Astrocyte (in vitro differentiated cells and primary cell): Measurements from ENCODE around the gene NABP2. TPM values are rescaled to one million over a fixed set of nuclear protein-coding genes. Genes with fewer than 3 reads are reported as not detected.

Experiments
- DNase-seq: peaks from one replicate; pipeline ENCODE4 v3.0.0-alpha.2; 2010; ENCODE audit warnings: low read depth
- FAIRE-seq: peaks from 2 replicates; lab custom pipeline; 2011; peaks lifted over from hg19 to GRCh38; lab: Jason Lieb, UNC
- H2AFZ ChIP-seq: 2 replicates; pipeline ENCODE4 v1.6.0; 2012; ENCODE audit warnings: low read depth, low read length, inconsistent platforms
- H3K27ac ChIP-seq: 2 replicates; pipeline ENCODE4 v1.5.1; 2011; ENCODE audit warnings: low read depth, low read length, inconsistent platforms
- H3K27me3 ChIP-seq: 2 replicates; pipeline ENCODE4 v1.6.0; 2011; ENCODE audit warnings: low read length, inconsistent platforms; ENCODE audit not compliant: insufficient read depth
- H3K36me3 ChIP-seq: 2 replicates; pipeline ENCODE4 v1.5.1; 2011; ENCODE audit warnings: low read length, inconsistent platforms; ENCODE audit not compliant: insufficient read depth
- H3K4me1 ChIP-seq: 2 replicates; pipeline ENCODE4 v1.5.1; 2011; ENCODE audit warnings: low read length, inconsistent platforms; ENCODE audit not compliant: insufficient read depth
- H3K4me2 ChIP-seq: 2 replicates; pipeline ENCODE4 v1.6.0; 2012; ENCODE audit warnings: low read length, inconsistent platforms
- H3K4me3 ChIP-seq: 2 replicates; pipeline ENCODE4 v1.5.1; 2011; ENCODE audit warnings: low read depth, mild to moderate bottlenecking, low read length, inconsistent platforms; ENCODE audit not compliant: insufficient read depth
- H3K79me2 ChIP-seq: 2 replicates; pipeline ENCODE4 v1.6.0; 2012; ENCODE audit warnings: mild to moderate bottlenecking, low read length, inconsistent platforms; ENCODE audit not compliant: insufficient read depth
- H3K9ac ChIP-seq: 2 replicates; pipeline ENCODE4 v1.6.0; 2012; ENCODE audit warnings: mild to moderate bottlenecking, low read length, inconsistent platforms
- H3K9me3 ChIP-seq: 2 replicates; pipeline ENCODE4 v1.5.1; 2012; ENCODE audit warnings: low read depth, mild to moderate bottlenecking, low read length, inconsistent platforms; ENCODE audit not compliant: insufficient read depth
- H4K20me1 ChIP-seq: 2 replicates; pipeline ENCODE4 v1.6.0; 2012; ENCODE audit warnings: low read length, inconsistent platforms; ENCODE audit not compliant: insufficient read depth
- H3K27ac Mint-ChIP-seq: one replicate; pipeline ENCODE4 v1.8.0; 2021; ENCODE audit warnings: mild to moderate bottlenecking, mixed read lengths; ENCODE audit not compliant: unreplicated experiment
- H3K27me3 Mint-ChIP-seq: one replicate; pipeline ENCODE4 v1.8.0; 2021; ENCODE audit warnings: low read depth, mixed read lengths; ENCODE audit not compliant: unreplicated experiment
- H3K36me3 Mint-ChIP-seq: one replicate; pipeline ENCODE4 v1.8.0; 2021; ENCODE audit warnings: low read depth, mixed read lengths; ENCODE audit not compliant: unreplicated experiment
- H3K4me1 Mint-ChIP-seq: one replicate; pipeline ENCODE4 v1.8.0; 2021; ENCODE audit warnings: low read depth, mixed read lengths; ENCODE audit not compliant: unreplicated experiment
- H3K4me3 Mint-ChIP-seq: one replicate; pipeline ENCODE4 v1.8.0; 2021; ENCODE audit warnings: mild to moderate bottlenecking, moderate library complexity, mixed read lengths; ENCODE audit not compliant: unreplicated experiment
- H3K9me3 Mint-ChIP-seq: one replicate; pipeline ENCODE4 v1.8.0; 2021; ENCODE audit warnings: mild to moderate bottlenecking, mixed read lengths; ENCODE audit not compliant: unreplicated experiment
- CTCF ChIP-seq: IDR thresholded peaks from 2 replicates; pipeline ENCODE4 v1.5.1; 2011; ENCODE audit warnings: low read depth, mild to moderate bottlenecking, inconsistent platforms, low read length, moderate library complexity; ENCODE audit not compliant: insufficient read depth
- EZH2 ChIP-seq: IDR thresholded peaks from 2 replicates; pipeline ENCODE4 v1.6.1; 2012; ENCODE audit warnings: mild to moderate bottlenecking, low read length, inconsistent platforms; ENCODE audit not compliant: insufficient read depth
- total RNA-seq: library from RNA; stranded (reverse); gene quantifications from 2 replicates; pipeline ENCODE4 v1.2.1, GENCODE V29; 2021

Gene NABP2
- total RNA-seq, 1 donor from 2014 or later: 29.1 TPM

DNA sequence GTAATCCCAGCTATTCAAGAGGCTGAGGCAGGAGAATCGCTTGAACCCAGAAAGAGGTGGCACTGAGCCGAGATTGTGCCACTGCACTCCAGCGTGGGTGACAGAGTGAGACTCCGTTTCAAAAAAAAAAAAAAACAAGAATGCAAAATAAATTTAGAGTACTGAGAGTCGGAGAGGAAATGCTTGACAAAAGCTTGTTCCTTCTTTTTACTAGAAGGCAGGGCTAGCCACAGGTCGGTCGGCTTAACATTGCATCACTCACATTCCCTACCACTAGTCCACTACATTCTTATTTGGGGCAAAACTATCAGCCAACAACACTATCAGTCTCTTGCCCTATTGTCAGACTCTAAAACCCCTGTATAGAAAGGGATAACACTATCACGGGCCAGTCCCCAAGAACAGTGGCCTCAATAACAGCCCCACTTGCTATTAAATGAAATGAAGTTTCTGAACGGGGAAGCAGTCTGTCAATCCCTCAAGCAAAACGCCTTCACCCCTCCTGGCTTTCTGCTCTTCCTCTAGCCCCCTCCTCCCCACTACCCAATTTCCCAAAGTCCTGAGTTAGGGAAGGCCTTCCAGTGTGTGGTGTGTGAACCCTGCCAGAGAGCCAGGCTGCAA lies 3.4 kb upstream of the NABP2 start:
- H3K4me3 Mint-ChIP-seq: peak overlapping the region; percentile 97
- peaks cover 5% of the 10 kb centered on the region for H3K36me3 Mint-ChIP-seq
- H3K27ac Mint-ChIP-seq: peak overlapping the region; percentile 99
- peaks cover 8% of the 10 kb centered on the region for H4K20me1 ChIP-seq
- H3K27me3 ChIP-seq: no peaks in the 10 kb centered on the region
- H3K27ac ChIP-seq: peak overlapping the region; percentile 92
- peak overlapping the region; percentile 92 for H3K4me2 ChIP-seq
- no peaks in the 10 kb centered on the region for H3K9me3 Mint-ChIP-seq
- H3K79me2 ChIP-seq: peaks cover 47% of the 10 kb centered on the region
- H3K36me3 ChIP-seq: no peaks in the 10 kb centered on the region
- peak overlapping the region; percentile 81 for H3K4me3 ChIP-seq
- no peaks in the 10 kb centered on the region for H3K9me3 ChIP-seq
- H3K9ac ChIP-seq: peak overlapping the region; percentile 94
- peak overlapping the region; percentile 85 for H2AFZ ChIP-seq
- DNase-seq (peak; percentile 50), FAIRE-seq (no peak)
- TF ChIP-seq CTCF: no peak
- H3K4me1 Mint-ChIP-seq: peaks cover 12% of the 10 kb centered on the region
- no peaks in the 10 kb centered on the region for H3K27me3 Mint-ChIP-seq
- H3K4me1 ChIP-seq: peaks cover 19% of the 10 kb centered on the region

- Histone ChIP-seq H3K4me2 (peak overlapping the region; percentile 92), H3K9ac (peak overlapping the region; percentile 94), H3K9me3 (no peaks in the 10 kb centered on the region), H3K79me2 (peaks cover 43% of the 10 kb centered on the region), H3K27me3 (no peaks in the 10 kb centered on the region), H4K20me1 (peaks cover 7% of the 10 kb centered on the region), H2AFZ (peak overlapping the region; percentile 85), H3K4me1 (peaks cover 19% of the 10 kb centered on the region), H3K27ac (peak overlapping the region; percentile 92), H3K4me3 (peak overlapping the region; percentile 81), H3K36me3 (no peaks in the 10 kb centered on the region)
- peaks cover 12% of the 10 kb centered on the region for H3K4me1 Mint-ChIP-seq
- H3K27ac Mint-ChIP-seq: peak overlapping the region; percentile 99
- no peaks in the 10 kb centered on the region for H3K27me3 Mint-ChIP-seq
- TF ChIP-seq EZH2: no peak
- no peak for TF ChIP-seq CTCF
- no peaks in the 10 kb centered on the region for H3K9me3 Mint-ChIP-seq
- FAIRE-seq (no peak), DNase-seq (peak; percentile 82)
- peak overlapping the region; percentile 97 for H3K4me3 Mint-ChIP-seq
- H3K36me3 Mint-ChIP-seq: peaks cover 5% of the 10 kb centered on the region
Measured at GRCh38 chr12:56221232-56221756, 2.8 kb upstream of the NABP2 start.
